ENCODE data around the gene GARIN5A.
A peak's percentile ranks its signal among the peaks of the same experiment; 100 is the strongest.
"Not testable (repeated sequence)": the region's sequence is repeated elsewhere in the genome, so short reads cannot be mapped to it uniquely, and the experiment has no call there.

The GARIN5A gene

GRCh38 chr19:50488389-50489194 is 11.9 kb upstream of the GARIN5A start:
- DNase-seq (ENCODE audit: low spot score): no peak

GRCh38 chr19:50486823-50487515 is 10.3 kb upstream of the GARIN5A start:
- DNase-seq (ENCODE audit: low spot score): peak; percentile 54

DNA sequence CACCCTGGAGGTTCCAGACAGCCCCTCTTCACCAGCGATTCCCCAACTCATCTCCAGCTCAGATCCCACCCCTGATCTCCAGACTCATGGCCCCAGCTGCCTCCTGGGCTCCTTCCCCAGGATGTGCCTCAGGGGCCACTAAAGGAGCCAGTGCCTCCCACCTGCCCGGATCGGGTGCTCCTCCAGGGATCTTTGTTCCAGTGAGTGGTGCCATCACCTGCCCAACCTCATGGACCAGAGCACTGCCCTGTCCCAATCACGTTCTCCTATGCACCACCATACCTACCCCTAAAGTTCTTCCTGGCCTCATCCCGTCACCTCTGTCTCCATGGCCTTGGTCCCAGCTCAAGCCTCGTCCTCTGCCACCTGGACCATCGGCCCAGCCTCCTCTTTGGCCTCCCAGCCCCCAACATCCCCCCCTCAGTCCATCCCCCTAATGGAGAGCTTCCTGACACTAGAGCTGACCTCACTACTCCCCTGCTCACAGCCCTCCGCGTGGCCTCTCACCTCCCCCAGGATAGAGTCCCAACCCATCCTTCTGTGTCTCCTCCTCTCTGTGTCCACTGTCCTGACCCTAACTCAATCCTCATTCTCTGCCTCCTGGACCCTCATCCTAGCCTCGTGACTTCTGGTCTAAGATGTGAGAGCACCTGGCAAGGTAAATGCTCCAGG is 8.8 kb upstream of the GARIN5A start:
- DNase-seq (ENCODE audit: low spot score): no peak

DNA sequence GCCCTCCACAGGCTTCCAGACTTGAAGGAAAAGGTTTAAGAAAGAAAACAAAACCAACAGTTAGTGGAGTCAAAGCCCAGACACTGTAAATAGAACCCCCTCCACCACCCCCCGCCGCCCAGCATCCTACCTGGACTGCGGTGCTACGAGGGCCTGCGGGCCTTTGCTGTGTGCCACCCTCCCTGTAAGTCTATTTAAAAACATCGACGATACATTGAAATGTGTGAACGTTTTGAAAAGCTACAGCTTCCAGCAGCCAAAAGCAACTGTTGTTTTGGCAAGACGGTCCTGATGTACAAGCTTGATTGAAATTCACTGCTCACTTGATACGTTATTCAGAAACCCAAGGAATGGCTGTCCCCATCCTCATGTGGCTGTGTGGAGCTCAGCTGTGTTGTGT is 6.3 kb upstream of the GARIN5A start:
- DNase-seq (ENCODE audit: low spot score): no peak

- no peak for DNase-seq (ENCODE audit: low spot score)
Observed at GRCh38 chr19:50482271-50482855, 5.7 kb upstream of the GARIN5A start.

- no peak for DNase-seq (ENCODE audit: low spot score)
Observed at GRCh38 chr19:50481351-50482149, 4.9 kb upstream of the GARIN5A start.

DNA sequence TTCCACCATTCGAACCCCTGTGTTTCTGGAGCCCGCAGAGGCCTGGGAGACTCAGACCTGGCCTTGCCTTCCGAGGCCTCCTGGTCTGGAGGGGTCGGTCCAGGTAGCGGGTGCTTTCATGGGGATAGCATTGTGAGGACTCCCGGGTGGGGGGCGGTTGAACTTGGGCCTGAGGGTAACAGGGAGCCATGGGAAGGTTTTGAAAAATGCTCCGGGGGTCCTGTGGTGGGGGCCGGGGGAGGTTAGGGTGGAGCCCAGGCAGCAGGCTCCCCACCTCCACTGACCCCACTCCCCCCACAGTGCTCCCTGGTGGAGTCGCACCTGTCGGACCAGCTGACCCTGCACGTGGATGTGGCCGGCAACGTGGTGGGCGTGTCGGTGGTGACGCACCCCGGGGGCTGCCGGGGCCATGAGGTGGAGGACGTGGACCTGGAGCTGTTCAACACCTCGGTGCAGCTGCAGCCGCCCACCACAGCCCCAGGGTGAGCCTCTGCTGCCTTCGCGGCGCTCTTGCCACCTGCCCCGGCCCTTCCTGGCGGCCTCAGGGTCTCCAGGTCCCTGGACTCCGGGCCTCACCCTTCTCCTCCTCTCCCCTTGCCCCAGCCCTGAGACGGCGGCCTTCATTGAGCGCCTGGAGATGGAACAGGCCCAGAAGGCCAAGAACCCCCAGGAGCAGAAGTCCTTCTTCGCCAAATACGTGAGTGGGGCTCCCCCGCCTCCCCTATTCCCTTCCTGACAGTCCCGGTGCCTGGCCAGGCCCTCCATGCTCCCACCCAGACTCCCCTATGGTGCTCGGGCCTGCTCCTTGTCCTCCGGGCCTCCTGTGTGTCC is 3.8 kb upstream of the GARIN5A start:
- no peak for DNase-seq (ENCODE audit: low spot score)

- no peak for DNase-seq (ENCODE audit: low spot score)
Observed at GRCh38 chr19:50479761-50480251, 3.2 kb upstream of the GARIN5A start.

DNA sequence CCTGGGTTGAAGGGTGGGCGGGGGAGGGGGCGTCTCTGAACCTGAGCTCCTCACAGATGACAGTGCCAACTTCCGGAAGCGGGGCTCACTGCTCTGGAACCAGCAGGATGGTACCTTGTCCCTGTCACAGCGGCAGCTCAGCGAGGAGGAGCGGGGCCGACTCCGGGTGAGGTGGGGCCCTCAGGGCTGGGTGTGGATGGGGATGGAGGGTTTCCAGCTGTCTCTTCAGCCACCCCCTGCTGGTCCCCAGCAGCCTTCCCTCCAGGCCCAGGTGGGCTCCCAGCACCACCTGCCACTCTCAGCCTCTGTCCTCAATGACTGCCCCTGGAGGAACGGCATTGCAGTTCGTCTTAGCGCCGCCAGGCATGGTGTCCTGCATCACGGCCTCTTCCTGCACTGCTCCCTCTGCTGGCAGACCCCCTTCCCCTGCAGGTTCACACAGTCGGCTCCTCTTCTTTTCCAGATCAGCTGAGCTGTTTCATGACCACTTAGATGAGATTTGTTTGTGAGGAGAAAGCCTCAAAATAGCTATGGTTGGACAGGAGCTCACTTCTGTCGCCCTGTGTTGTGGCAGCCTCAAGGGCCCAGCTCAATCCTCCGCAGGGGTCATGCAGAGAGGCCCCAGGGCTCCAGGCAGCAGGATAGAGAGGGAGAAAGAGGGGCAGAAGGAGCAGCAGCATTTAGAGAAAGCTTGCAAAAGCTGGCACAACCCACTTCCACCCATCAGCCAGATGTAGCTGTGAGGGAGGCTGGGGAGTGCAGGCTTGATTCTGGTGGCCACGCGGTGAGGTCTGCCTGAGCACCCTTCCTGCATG is 2.5 kb upstream of the GARIN5A start:
- peak; percentile 75 for DNase-seq (ENCODE audit: low spot score)

- no peak for DNase-seq (ENCODE audit: low spot score)
Observed at GRCh38 chr19:50477751-50478515, 1.3 kb upstream of the GARIN5A start.

DNA sequence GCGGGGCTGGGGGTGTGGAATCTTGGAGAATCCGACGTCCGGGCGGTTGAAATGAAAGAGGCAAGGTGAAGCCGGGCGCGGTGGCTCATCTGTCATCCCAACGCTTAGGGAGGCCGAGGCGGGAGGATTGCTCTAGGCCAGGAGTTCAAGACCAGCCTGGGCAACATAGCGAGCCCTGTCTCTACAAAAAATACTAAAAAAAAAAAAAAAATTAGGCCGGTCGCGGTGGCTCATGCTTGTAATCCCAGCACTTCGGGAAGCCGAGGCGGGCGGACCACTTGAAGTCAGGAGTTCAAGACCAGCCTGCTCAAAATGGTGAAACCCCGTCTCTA is 225 bp upstream of the GARIN5A start:
- DNase-seq (ENCODE audit: low spot score): no peak

DNA sequence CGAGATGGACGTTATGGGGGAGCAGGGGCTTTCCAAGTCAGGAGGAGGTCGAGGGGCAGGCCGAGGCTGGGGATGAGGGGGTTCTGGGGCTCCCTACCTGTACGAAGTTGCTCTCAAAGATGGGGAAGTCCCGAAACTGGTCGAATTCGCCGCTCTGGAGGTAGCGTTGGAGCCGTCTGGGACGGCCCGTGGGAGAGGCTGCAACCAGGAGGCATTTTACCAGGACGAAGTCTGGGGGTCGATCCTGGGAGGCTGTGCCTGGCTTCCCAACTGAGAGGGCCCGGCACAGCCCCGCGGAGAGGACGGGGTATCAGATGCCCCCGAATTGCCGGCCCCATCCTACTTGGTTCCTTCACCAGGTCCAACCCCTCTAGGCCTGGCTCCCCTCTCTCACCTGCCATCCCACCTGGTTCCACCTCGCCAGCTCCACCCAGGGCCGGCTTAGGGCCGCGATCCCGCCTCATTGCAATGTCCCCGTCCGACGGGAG is 868 bp downstream of the GARIN5A start:
- DNase-seq (ENCODE audit: low spot score): no peak

GRCh38 chr19:50475101-50475568 is 1.5 kb downstream of the GARIN5A start:
- no peak for DNase-seq (ENCODE audit: low spot score)

DNA sequence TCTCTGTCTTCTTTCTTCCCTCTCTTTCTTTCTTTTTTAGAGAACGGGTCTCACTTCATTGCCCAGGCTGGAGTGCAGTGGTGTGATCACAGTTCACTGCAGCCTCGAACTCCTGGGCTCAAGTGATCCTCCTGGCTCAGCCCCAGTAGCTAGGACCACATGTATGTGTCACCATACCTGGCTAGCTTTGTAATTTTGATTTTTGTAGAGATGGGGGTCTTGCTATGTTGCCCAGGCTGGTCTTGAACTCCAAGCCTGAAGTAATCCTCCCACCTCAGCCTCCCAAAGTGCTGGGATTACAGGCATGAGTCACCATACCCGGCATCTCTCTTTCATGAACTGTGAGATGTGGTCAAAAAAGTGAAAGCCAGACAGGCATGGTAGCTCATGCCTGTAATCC is 3.3 kb downstream of the GARIN5A start:
- not testable (repeated sequence) for DNase-seq (ENCODE audit: low spot score)

- DNase-seq (ENCODE audit: low spot score): no peak
Observed at GRCh38 chr19:50468818-50469217, 7.8 kb downstream of the GARIN5A start.

- DNase-seq (ENCODE audit: low spot score): no peak
Observed at GRCh38 chr19:50467566-50467965, 9.1 kb downstream of the GARIN5A start.

DNA sequence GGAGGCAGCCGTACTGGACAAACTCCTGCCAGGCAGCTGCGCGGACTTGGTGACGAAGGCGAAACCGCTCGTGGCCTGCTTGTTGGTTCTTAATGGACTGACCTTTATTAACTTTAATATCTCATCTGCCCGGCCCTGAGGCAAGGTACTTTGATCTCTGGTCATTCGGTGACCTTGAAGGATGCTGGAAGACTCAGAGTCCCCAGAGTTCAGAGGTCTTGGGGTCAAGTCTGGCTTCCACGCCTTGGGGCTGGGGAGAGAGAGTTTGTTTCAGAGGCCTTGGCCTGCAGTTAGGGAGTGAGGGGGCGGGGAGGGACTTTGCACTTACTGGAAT is 10.0 kb downstream of the GARIN5A start:
- no peak for DNase-seq (ENCODE audit: low spot score)

DNA sequence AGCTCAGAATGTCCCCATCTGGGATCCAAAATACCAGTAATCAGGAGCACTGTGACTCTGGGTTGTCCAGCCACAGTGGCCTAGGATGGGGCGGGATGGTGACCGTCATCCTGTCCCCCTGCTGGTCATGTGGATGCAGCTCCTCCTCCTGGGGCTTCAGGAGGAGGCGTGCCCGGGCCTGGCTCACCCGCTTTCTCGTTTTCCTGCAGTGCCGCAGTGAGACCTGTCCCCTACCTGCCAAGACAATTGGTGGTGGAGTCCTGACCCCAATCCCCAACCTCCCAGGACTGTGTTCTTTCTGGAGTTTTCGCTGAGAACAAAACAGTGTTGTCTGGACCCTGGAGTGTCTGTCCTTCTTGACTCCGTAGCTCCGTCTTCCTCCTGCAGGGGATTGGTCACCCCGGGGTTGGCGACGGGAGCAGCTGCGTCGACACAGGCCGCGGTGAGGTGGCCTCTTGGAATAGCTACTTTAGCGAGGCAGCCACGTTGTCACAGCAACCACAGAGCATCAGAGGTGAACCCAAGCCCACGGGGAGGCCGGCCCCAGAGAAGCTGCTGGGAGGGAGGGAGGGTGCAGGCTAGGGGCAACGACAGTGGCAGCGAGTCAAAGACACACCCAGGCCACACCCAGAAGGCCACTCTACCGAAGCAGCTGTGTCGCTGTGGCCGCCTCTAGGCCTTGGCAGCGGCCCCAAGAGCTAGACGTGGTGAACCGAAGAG is 10.5 kb downstream of the GARIN5A start:
- DNase-seq (ENCODE audit: low spot score): peak; percentile 81

All from iPS-NIHi11 (cell line).